ENCODE results near the gene AGER.

- TF ChIP-seq RFX5 (IDR thresholded peaks at IDR 0.05; ENCODE audit: low read depth, low read length) (no peak), MAZ (IDR thresholded peaks at IDR 0.05; ENCODE audit: borderline replicate concordance, low read depth, low read length) (no peak), RAD21 (IDR thresholded peaks at IDR 0.05; ENCODE audit: low read length) (no peak), USF2 (IDR thresholded peaks at IDR 0.05; ENCODE audit: low read depth, low read length) (no peak), POLR2A (IDR thresholded peaks at IDR 0.05; ENCODE audit: low read depth, low read length) (no peak), BHLHE40 (IDR thresholded peaks at IDR 0.05; ENCODE audit: low read depth, low read length) (no peak), MXI1 (IDR thresholded peaks at IDR 0.05; ENCODE audit: borderline replicate concordance, low read depth, low read length) (no peak), MAFK (IDR thresholded peaks at IDR 0.05; ENCODE audit: low read depth, low read length) (peak; percentile 69), FOS (IDR thresholded peaks at IDR 0.05; ENCODE audit: low read depth, low read length) (no peak)
- TF ChIP-seq, protein P1, sequence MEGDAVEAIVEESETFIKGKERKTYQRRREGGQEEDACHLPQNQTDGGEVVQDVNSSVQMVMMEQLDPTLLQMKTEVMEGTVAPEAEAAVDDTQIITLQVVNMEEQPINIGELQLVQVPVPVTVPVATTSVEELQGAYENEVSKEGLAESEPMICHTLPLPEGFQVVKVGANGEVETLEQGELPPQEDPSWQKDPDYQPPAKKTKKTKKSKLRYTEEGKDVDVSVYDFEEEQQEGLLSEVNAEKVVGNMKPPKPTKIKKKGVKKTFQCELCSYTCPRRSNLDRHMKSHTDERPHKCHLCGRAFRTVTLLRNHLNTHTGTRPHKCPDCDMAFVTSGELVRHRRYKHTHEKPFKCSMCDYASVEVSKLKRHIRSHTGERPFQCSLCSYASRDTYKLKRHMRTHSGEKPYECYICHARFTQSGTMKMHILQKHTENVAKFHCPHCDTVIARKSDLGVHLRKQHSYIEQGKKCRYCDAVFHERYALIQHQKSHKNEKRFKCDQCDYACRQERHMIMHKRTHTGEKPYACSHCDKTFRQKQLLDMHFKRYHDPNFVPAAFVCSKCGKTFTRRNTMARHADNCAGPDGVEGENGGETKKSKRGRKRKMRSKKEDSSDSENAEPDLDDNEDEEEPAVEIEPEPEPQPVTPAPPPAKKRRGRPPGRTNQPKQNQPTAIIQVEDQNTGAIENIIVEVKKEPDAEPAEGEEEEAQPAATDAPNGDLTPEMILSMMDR (conservative IDR thresholded peaks at IDR 0.05; ENCODE audit: low read depth, low read length), result no peak
- TF ChIP-seq, protein P2, sequence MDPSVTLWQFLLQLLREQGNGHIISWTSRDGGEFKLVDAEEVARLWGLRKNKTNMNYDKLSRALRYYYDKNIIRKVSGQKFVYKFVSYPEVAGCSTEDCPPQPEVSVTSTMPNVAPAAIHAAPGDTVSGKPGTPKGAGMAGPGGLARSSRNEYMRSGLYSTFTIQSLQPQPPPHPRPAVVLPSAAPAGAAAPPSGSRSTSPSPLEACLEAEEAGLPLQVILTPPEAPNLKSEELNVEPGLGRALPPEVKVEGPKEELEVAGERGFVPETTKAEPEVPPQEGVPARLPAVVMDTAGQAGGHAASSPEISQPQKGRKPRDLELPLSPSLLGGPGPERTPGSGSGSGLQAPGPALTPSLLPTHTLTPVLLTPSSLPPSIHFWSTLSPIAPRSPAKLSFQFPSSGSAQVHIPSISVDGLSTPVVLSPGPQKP (IDR thresholded peaks at IDR 0.05; ENCODE audit: borderline replicate concordance, low read depth, low read length), result no peak
Measured at GRCh38 chr6:32156891-32157290, 27.2 kb downstream of the AGER start.

Measured in IMR-90 (cell line).